Fibroblast of skin of right quadriceps (primary cell): ENCODE measurements around the gene CACHD1.
"Not testable (repeated sequence)": the region's sequence is repeated elsewhere in the genome, so short reads cannot be mapped to it uniquely, and the experiment has no call there.

Experiments used
- DNase-seq: peaks from one replicate; pipeline ENCODE4 v3.0.0-alpha.2; 2013

The CACHD1 gene

DNA sequence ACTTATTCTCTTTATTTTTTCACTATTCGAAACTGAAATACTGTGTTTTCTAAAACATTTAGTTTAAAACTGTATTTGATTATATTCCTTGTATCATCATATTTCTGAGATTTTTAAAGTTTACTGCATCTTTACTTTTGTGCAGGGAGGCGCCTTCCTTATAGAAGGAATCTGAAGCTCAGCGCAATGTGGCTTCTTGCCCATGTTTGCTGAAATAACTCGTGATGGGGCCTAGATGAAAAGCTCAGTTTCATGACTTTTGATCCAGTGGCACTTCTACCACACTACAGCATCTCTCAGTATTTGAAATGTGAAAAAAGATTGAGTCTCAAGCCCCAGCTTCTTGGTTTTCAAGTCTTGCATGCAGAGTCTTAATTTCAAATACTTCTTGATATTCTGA, 28.4 kb downstream of the CACHD1 start:
- no peak for DNase-seq

GRCh38 chr1:64499011-64499410, 29.1 kb downstream of the CACHD1 start:
- no peak for DNase-seq

GRCh38 chr1:64499966-64500365, 30.0 kb downstream of the CACHD1 start:
- DNase-seq: no peak

GRCh38 chr1:64502083-64502482, 32.2 kb downstream of the CACHD1 start:
- DNase-seq: no peak

DNA sequence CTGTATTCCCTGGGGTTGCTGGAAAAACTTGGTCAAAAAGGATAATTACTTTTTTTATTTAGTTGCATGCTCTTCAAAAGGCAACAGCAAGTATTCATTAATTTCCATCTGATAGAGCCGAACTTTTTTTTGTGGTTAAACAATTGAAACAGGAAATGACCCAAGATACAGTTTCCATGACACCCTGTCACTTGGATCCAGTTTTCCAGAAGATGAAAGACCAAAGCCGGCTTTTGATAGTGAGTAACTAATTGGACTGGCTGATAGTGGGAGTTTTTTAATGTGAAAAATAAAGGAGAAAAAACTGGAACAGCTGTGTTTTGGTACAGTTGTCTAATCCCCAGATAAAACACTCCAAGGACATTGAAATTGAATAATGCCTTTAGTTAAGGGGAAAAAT, 33.0 kb downstream of the CACHD1 start:
- no peak for DNase-seq

DNA sequence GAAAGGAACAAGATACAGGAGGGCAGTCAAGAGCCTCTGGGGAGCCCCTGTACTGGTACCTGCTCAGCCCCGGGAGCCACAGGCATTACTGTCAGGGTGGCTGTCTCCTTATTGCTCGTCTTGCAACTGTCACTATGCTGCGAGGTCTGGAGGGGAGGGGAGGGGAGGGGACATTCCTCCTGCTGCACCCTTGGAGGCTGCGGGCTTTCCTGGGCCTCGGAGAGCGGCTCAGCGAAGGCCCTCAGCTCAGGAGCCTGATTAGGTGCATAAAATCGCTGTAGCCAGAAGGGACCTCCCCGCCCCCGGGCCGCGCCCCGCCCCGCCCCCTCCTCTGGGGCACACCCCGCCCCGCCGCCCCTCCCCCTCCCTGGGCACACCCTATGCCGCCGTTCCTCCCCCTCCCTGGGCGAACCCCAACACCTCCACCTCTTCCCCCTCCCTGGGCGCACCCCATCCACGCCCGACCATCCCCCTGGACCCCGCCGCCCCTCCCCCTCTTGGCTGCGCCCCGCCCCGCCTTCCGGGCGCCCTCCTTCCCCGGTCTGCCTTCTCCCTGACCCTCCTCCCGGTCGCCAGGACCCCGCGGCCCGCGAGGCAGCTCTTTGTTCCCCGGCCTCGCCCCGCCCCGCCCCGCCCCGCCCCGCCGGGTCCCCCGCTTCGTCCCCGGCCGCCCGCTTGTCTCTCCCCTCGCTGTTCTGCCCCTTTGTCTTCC, 35.5 kb downstream of the CACHD1 start:
- no peak for DNase-seq

DNA sequence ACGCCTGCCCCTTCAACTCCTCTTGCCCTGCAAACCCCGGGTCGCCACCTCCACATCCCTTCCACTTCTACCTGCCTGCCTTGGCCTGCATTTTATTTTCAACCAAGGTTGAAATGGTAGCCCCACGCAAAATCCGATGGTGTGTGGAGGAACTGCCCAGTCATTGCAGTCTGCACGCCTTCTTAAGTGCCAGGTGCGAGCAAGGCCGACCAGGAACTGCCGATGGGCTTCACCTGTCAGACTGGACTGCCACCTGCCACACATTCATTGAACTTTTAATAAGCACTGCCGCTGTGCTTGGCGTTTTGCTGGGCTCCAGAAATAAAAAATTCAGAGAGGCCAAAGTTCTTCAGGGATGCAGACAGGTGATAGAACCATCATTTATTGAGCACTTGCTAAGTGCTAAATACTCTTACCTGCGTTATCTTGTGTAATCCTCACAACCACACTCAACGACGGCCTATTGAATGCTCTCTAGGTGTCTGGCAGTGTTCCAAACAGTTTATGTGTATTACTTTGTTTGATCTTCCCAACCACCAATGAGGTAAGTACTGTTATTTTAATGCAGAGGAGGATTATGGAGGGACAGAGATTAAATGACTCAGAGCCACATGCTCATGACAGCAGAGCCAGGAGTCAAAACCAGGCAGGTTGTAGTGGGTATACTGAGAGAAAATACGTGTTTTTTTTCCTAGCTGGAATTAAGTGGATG, 36.2 kb downstream of the CACHD1 start:
- DNase-seq: no peak

DNA sequence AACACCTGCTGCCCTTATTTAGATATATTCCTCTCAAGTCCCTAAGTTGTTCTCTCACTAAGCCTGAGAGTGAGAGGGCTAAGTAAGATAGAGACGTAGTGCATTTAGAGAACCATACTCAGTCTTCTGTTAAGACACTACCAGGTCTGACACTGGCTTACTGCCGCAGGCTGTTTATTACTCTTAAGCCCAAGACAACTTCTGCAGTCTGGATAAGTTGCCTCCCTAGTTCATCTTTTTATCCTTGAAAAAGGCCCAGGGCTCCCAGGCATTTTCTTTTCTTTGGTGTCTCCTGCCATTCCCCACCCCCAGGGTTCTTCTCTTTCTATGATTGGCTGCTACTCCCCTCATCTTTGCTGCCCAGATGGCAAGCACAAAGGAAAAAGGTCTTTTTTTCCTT, 38.7 kb downstream of the CACHD1 start:
- DNase-seq: no peak

DNA sequence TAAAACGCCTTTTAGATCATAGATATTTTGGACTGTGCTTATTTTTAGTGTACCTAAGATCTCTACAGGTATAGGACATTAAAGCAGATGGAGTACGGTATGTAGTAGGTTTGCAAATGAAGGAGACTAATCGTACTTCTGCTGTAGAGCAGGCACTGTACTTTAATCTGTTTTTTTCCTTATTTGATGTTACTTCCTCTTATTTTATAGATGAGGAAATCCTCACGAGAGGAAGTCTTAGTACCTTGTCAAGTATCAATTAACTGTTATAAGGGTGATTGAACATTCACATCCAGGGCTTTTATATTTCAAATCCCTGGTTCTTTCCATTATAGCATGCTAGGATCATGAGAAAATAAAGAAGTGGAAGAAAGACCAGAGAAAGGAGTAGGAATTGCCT, 41.1 kb downstream of the CACHD1 start:
- no peak for DNase-seq

- not testable (repeated sequence) for DNase-seq
These were observed 42.3 kb downstream of the CACHD1 start for GRCh38 chr1:64512206-64512605.

- DNase-seq: no peak
These were observed 43.6 kb downstream of the CACHD1 start for GRCh38 chr1:64513545-64513944.

DNA sequence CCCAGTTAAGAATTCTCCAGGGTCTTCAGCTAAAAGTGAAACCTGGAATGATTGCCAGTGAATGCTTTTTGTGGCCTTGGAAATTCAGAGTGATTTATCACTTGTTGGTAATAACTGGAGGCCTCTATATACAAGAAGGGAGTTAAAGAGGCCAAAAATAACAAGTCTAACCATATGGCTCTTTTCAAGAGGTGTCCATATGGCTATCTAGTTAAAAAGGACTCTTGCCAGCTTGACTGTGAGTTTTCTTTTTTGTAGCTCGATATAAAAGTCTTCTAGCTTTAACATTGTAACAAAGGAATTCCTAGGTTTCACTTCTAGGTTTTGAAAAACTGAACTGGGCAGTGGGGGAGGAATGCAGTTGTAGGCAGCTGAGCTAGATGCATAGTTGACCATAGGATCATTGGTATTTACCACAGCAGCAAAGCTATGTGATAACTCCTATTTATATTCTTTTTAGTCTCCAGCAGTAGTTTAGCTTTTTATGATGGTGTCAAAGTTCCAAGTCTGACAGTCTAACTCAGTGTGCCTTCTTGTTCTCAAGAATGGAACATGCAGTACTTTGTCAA, 44.4 kb downstream of the CACHD1 start:
- peak; percentile 93 for DNase-seq

DNA sequence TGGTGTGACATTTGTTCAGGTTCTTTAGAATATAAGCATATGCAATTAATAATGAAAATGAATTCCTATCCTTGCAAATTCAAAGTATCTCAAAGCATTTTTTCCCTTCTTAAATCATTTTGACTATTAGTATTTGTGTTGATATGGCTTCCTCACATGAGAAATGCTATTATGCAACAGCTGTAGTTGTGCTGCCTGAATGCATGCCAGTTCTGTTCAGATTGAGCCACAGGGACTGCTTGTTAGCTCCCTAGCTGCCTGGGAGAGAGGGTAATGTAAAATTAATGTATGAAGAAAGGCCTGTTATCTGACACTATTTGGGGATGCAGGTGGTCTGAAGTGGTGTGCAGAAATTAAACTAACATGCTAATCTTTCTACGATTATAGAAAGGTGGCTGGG, 45.5 kb downstream of the CACHD1 start:
- peak; percentile 84 for DNase-seq

DNA sequence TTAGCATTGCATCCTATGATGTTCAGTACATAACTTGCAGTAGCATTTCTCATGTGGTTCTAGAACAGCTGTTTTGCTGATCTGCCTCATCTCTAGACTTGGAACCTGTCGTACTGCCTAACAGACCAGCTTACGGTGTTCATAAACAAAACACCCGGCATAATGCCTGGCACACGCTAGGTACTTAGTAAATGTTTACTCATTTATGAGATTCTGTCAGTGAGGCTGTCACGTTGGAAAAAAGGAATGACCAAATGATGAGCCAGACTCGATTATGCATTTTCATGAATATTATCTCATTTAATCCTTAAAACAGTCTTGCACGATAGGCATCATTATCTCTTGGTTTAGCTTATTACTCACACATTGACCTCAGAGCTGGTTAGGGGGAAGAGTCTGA, 46.4 kb downstream of the CACHD1 start:
- no peak for DNase-seq

DNA sequence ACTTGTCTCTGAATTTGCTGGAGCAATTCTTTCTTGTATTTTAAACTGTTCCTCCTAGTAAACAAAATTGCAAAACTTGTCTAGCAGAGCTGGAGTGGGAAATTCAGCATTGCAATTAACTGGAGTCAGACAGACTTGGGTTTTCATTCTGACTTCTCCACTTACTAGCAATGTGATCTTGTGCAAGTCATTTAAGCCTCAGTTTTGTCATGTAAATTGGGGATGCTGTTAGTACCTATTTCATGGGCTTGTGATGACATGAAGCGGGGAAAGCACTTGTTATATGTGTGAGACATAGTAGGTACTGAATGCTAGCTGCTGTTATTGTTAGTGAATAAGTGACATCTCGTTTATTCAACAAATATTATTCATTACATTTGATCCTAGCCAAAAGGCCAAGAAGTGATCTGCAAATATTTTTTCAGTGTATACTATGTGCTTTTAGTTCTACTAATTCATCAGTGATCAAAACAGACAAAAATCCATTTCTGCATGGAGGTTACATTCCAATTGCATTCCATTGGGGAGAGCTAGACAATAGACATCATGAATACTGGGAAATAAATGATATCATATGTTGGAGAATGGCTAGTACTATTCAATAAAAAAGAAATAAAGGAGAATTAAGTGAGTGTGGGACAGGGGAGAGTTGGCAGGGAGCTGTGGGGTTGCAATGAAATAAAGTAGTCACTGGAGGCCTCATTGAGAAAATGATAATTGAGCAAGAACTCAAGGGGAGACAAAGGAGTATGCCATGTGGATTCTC, 47.1 kb downstream of the CACHD1 start:
- peak; percentile 87 for DNase-seq

- no peak for DNase-seq
These were observed 47.7 kb downstream of the CACHD1 start for GRCh38 chr1:64517640-64518039.

DNA sequence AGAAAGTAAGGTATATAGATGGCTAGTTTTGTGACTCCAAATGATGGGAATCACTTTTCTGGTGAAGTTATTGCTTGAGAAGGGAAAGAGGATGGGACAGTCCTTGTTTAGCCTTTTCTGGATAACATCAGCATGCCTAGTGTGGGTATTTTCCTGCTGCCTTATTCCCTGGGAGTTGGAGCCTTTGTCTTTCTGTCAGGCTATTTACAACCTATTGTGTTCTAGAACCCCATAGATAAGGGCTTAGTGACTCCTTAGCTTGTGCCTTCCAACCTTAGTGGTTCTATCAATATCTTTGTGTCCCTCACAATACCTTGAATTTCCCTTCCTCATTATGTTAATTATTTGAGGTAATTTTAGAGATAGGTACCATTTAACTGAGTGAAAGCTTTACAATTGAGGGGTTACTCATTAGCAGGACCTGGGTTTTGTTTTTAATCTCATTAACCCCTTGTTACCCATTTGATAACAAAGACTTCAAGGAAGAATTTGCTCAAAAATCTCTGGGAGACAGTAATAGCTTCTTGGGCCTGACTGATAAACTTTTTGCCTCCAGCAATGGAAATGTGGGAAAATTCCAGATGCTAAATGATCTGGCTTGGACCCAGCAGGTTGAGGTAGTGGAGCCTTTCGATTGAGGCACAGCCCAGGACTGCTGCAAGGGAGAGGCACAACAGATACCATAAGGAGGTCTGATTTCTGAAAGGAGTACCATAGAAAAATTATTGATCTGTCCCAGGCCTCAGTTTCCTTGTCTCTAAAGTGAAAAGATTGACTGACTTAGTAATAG, 49.0 kb downstream of the CACHD1 start:
- no peak for DNase-seq

DNA sequence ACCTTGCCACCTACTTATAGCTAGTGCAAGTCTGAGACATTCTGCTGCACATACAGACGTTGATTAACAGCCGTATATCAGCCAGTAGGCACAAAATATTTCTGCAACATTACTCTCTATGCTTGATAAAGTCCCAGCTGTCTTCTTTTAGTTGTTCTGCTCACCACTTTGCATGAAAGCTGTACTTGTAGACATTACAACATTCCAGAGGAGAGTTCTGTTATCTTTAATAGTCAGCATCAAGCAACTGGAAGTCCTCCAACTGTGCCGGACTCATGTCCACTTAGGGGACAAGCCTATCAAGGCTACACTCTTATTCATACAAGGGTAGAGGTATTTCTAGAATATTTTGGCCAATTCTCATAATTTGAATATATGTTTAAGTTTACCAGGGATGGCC, 50.0 kb downstream of the CACHD1 start:
- no peak for DNase-seq

DNA sequence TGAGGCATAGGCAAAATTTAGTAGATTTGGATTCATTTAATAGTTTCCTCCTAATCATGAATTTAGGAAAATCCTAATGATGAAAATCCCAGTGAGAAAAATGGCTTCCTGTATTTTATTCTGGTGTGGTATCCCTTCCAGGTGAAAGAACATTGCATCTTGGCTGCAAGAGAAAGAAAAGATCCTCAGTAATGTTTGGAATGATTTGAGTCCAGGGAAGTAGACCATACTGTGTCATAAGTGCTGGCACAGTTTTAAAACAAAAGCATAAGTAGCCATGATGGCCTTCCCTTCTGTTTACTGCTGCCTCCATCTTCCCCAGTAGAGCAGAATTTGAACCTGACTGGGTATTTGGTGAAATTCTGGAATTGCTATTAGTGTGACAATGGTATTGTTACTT, 52.8 kb downstream of the CACHD1 start:
- DNase-seq: no peak

- DNase-seq: no peak
These were observed 53.7 kb downstream of the CACHD1 start for GRCh38 chr1:64523413-64524337.

DNA sequence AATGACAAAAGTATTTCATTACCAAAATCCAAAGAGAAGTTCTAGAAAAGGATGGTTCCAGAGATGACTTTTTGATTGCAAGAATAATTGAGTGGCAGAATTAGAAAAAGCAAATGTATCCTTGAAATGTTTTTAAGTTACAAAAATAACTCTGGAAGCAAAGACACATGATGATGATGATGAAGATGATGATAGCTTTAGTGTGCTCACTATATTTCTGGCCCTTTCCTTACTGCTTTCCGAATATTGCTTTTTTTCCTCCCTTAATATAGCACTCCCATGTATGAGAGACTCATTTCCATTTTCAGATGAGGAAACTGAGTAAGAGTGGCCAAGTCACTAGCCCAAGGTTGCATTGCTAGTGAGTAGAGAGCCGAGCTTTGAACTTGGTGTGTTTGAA, 54.7 kb downstream of the CACHD1 start:
- no peak for DNase-seq
